ENCODE results near the gene USH1G.
"Not testable (repeated sequence)": the region's sequence is repeated elsewhere in the genome, so short reads cannot be mapped to it uniquely, and the experiment has no call there.

DNA sequence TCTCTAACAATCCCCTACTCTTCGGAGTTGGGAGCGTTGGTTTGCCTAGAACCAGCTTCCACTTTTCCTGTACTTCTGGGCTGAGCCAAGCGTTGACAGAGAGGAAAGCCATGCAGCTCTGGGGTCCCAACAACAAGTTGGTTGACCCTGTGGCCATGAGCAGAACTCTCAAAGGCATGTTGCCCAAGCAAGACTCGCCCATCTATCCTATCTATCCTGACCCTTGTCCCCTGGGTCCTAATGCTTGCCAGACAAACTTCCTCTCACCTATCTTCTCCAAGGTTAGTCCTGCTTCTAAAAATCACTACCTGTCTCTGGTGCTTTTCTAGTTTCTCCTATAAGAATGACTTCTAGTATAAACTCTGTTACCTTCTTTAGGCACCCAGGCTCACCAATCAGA lies 14.0 kb downstream of the USH1G start:
- not testable (repeated sequence) for TF ChIP-seq CTCF, POLR2A, POLR2AphosphoS5 (IDR thresholded peaks at IDR 0.05)
